HG03060 (cell line): Measurements from ENCODE around the gene KIF16B.
"Not testable (repeated sequence)": the region's sequence is repeated elsewhere in the genome, so short reads cannot be mapped to it uniquely, and the experiment has no call there.

Experiments used
- ATAC-seq: cut with Tn5 transposase; IDR thresholded peaks from one replicate; pipeline ENCODE4 v1.9.1; 2021; ENCODE audit warnings: low read depth, moderate number of reproducible peaks; ENCODE audit not compliant: unreplicated experiment

The KIF16B gene

DNA sequence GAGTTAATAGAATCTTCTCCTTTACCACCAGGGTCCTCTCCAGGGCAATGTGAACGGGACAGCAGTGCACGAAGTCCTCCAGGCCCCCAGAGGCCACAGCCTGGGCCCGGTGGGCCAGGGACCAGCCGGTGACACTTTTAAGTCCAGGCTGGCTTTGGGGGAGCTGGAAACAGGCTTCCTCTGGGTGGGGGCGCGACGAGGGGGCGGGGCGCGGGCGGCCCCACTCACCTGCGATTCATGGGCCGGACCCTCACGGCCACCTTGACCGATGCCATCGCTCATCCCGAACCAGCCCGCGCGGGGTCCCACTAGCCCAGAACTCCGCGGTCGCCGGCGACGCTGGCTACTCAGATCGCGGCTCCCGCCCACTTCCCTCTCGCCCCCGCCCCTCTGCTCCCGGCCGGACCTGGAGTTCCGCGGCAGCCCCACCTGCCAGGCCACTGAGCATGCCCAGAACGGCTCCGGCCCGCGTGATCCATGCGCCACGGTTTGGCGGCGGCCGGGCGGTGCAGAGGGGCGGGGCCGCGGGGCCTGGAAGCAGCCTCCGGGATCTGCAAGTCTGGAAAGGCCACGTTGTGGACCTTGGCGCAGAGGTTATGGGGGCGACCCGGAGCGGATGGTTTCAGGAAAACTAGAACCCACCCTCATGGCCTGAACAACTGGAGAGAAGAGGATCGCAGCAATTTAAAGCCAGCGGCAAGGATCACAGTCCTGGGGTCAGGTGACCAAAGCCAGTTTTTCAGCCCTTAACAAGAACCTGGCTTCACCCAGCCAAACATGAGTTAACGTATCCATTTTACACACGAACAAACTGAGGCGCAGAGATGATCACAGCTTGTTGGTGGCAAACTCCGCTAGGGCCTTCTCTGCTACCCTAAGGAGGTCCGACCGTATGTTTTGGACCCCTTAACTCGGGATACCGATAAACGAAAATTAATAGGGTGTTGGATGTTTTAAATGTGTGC, at the start of gene KIF16B:
TSS of gene KIF16B (minus strand) at position 448 of the 965 bp plus-strand sequence. CDS start at position 275, 173 bp downstream.
- ATAC-seq = peak; percentile 28

DNA sequence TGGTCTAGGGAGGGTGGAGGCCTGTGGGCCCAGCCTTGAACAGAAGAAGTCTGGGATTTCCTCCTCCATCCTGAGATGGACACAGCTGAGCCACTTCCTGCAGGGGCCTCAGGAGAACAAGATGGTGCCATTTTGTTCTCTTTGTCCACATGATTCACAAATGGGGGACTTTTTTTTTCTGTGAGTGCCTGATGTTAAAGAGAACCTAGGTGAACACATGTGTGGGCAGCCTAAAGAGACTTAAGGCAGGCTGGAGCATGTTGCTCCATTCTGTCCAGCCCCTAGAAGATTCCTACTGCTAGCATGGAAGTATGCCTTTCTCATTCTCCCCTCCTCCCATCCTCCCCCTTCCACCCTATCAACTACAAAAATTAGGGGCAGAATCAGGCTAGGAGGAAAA, 49.3 kb upstream of the KIF16B start:
- no peak for ATAC-seq

DNA sequence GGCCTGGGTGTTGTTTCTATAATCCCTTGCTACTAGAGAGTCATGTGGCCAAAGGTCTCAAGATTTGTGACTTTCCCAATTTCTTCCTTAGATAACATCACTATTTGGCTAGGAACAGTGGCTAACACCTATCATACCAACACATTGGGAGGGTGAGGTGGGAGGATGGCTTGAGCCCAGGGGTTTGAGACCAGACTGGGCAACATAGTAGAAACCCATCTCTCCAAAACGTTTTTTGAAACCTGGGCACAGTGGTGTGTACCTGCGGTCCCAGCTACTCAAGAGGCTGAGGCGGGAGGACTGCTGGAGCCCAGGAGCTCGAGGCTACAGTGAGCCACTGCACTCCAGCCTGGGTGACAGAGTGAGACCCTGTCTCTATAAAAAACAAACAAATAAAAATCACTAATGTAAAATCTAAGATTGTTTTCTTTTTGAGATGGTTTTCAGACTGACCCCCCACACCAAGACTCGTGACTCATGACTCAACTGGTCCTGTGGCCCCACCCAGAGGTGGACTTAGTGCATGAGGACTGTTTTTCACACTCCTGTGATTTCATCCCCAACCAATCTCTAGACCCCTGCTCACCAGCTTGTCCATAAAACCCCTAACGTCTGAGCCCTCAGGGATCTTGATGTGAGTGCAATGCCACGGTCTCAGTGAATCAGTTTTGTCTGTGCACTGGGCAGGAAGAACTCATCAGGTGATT, 48.3 kb upstream of the KIF16B start:
- ATAC-seq = no peak

GRCh38 chr20:16620961-16621360, 47.7 kb upstream of the KIF16B start:
- ATAC-seq = no peak

GRCh38 chr20:16619953-16620352, 46.7 kb upstream of the KIF16B start:
- ATAC-seq = no peak

DNA sequence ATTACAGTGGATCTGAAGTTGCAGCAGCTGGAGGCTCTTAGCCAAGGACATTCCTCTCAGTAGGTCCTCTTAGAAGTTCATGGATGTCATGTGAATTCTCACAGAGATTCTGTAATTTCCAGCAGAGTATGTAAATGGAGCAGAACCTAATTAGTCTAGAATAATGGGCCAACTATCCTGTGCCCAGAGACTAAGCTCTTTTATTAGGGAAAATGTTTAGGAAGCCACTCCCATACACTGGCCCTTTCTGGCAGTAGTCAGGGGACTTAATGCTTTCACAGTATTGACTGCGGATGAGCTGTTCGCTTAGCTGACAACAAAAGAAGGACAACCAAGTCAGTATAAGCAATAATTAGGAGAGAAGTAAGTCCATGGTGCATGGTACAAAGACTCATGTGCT, 43.8 kb upstream of the KIF16B start:
- no peak for ATAC-seq

- ATAC-seq = no peak
These were observed 43.1 kb upstream of the KIF16B start for GRCh38 chr20:16616317-16616716.

- ATAC-seq = no peak
These were observed 42.0 kb upstream of the KIF16B start for GRCh38 chr20:16615199-16615598.

DNA sequence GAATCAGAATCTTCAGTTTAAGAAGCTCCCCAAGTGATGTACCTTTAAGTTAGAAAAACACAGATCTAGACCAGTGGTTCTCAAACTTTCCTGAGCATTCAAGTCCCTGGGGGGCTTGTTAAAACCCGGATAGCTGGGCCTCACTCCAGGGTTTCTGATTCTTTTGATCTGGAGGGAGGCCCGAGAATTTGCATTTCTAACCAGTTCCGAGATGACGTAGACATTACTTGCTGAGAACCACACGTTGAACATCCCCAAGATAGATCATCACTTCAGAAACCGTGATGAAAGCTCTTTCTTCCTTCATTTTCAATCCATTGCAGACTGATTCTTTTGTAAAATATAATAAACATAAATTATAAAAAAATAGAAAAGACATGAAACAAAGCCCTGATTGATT, 40.7 kb upstream of the KIF16B start:
- ATAC-seq = no peak

DNA sequence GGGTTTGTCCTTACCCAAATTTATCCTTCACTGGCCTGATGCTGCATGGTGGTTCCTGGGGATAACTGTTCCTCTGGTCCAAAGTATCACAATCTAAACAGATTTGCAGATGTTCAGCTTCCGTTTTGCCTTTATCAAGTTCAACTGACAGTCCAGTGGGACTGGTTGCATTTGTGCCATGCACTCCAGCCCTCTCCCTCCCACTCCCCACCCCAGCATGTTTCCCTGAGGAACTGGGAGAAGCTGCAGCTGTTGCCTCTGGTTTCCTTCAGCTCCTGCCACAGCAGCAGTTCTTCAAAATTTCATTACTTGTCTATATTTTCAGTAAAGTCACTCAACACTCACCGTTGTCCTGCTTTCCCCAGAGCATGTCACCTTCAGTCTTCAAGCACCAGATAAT, 39.5 kb upstream of the KIF16B start:
- no peak for ATAC-seq

GRCh38 chr20:16611817-16612216, 38.6 kb upstream of the KIF16B start:
- no peak for ATAC-seq

- no peak for ATAC-seq
These were observed 35.8 kb upstream of the KIF16B start for GRCh38 chr20:16609066-16609465.

GRCh38 chr20:16608277-16608650, 35.0 kb upstream of the KIF16B start:
- no peak for ATAC-seq

GRCh38 chr20:16607364-16608276, 34.4 kb upstream of the KIF16B start:
- ATAC-seq = no peak

GRCh38 chr20:16606468-16607070, 33.3 kb upstream of the KIF16B start:
- ATAC-seq = no peak

DNA sequence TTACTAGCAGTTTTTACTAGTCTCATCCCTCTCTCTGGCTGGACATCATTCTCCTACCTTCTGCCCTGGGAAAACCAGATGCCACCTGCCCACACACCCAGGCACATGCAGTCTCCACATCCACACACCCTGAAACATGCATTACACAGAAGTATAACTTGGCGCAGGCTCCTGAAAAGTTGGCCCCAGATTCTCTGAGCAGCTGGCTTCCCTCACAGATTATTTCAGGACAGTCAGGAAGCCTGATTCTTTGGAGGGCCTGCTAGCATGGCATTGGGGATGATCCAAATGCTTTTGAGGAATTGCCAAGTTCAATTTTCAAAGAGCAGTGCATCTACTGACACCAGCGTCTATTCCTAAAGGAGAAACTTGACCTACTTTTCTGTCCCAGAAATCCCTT, 27.8 kb upstream of the KIF16B start:
- ATAC-seq = no peak

DNA sequence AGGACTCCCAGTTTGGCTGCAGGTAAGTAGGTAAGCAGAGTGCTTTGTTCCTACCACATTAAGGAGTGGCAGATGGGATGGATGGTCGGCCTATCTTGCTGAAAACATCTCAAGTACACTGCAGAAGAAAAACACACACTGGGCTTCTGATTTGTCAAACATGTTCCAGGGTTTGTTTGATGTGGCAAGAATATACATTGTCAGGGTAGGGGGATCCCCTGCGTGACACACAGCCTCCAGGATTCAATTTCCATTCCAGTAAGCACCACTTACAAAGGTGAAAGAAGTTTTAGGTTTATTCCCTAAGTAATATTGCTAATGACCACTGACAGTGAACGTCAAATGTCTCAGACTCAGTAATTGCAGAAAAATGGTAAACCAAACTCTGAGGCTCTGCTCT, 26.0 kb upstream of the KIF16B start:
- no peak for ATAC-seq

DNA sequence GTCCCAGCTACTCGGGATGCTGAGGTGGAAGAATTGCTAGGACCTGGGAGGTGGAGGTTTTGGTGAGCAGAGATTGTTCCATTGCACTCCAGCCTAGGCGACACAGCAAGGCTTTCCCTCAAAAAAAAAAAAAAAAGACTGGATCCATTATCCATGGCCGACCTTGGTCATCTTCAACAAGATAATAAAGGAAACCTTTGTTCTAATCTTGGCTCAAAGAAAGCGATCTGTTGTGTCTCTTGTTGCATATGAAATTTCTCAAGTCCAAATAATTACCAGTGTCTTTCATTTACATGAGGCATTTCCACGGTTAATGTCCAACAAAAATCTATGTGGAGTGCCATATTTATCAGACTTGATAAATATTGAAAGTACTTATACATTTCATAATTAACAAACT, 23.7 kb upstream of the KIF16B start:
- ATAC-seq = no peak

- ATAC-seq = not testable (repeated sequence)
These were observed 23.2 kb upstream of the KIF16B start for GRCh38 chr20:16596404-16596803.

- no peak for ATAC-seq
These were observed 22.1 kb upstream of the KIF16B start for GRCh38 chr20:16595376-16595775.
